ENCODE data around the gene FLNB.

DNA sequence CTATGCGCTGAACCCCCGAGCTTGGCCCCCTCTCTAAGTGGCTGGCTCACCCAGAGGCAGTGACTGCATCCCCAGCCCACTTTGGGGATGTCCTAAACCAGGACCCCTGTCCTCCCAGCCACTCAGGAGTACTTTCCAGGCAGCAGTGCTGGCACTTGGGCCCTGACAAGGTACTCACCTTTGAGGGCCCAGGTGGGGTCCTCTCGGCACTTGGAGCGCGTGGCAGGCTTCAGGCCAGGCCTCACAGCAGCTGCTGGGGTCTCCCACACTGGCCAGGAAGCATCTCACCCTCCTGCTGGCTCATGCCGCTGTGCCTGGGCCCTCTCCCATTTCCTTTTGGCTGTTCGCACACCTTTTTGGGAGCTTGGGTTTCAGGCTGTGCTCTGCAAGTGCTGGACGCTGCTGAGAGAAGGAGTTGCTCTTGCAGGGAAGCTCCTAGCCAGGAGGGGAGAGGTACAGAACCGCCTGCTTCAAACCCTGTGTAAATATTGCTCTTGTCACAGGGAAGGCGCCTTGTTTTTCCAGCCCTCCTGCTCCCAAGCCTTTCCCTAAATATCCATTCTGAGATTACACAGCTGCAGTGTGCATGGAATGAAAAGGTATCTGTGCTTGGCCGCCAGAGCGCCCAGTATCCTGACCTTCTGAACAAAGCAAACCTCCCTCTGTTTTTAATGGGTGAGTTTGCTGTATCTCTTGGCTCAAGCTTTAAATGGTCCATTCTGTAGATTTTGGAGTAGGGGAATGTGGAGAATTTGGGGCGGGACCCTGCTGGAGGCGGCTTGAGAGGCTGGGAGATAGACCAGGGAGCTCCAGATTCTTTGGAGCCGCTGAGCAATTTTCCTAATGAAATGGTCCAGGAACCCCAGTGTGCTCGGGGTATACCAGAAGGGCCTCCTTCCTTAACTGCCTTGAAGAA is 156.9 kb downstream of the FLNB start:
- TF ChIP-seq, protein P1, sequence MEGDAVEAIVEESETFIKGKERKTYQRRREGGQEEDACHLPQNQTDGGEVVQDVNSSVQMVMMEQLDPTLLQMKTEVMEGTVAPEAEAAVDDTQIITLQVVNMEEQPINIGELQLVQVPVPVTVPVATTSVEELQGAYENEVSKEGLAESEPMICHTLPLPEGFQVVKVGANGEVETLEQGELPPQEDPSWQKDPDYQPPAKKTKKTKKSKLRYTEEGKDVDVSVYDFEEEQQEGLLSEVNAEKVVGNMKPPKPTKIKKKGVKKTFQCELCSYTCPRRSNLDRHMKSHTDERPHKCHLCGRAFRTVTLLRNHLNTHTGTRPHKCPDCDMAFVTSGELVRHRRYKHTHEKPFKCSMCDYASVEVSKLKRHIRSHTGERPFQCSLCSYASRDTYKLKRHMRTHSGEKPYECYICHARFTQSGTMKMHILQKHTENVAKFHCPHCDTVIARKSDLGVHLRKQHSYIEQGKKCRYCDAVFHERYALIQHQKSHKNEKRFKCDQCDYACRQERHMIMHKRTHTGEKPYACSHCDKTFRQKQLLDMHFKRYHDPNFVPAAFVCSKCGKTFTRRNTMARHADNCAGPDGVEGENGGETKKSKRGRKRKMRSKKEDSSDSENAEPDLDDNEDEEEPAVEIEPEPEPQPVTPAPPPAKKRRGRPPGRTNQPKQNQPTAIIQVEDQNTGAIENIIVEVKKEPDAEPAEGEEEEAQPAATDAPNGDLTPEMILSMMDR (conservative IDR thresholded peaks at IDR 0.05; ENCODE audit: low read depth, low read length), result no peak
- TF ChIP-seq BHLHE40 (IDR thresholded peaks at IDR 0.05; ENCODE audit: low read depth, low read length), result no peak
- no peak for TF ChIP-seq POLR2A (IDR thresholded peaks at IDR 0.05; ENCODE audit: low read depth, low read length)
- TF ChIP-seq RCOR1 (IDR thresholded peaks at IDR 0.05; ENCODE audit: insufficient replicate concordance, low read length), result no peak
- no peak for TF ChIP-seq RAD21 (IDR thresholded peaks at IDR 0.05; ENCODE audit: low read length)
- TF ChIP-seq, protein P2, sequence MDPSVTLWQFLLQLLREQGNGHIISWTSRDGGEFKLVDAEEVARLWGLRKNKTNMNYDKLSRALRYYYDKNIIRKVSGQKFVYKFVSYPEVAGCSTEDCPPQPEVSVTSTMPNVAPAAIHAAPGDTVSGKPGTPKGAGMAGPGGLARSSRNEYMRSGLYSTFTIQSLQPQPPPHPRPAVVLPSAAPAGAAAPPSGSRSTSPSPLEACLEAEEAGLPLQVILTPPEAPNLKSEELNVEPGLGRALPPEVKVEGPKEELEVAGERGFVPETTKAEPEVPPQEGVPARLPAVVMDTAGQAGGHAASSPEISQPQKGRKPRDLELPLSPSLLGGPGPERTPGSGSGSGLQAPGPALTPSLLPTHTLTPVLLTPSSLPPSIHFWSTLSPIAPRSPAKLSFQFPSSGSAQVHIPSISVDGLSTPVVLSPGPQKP (IDR thresholded peaks at IDR 0.05; ENCODE audit: borderline replicate concordance, low read depth, low read length), result no peak
- TF ChIP-seq MAFK (IDR thresholded peaks at IDR 0.05; ENCODE audit: low read depth, low read length), result no peak
- TF ChIP-seq, protein P3, sequence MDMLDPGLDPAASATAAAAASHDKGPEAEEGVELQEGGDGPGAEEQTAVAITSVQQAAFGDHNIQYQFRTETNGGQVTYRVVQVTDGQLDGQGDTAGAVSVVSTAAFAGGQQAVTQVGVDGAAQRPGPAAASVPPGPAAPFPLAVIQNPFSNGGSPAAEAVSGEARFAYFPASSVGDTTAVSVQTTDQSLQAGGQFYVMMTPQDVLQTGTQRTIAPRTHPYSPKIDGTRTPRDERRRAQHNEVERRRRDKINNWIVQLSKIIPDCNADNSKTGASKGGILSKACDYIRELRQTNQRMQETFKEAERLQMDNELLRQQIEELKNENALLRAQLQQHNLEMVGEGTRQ (IDR thresholded peaks at IDR 0.05; ENCODE audit: low read depth, low read length), result no peak
- no peak for TF ChIP-seq CEBPB (IDR thresholded peaks at IDR 0.05; ENCODE audit: low read depth, low read length)
- no peak for TF ChIP-seq MAZ (IDR thresholded peaks at IDR 0.05; ENCODE audit: borderline replicate concordance, low read depth, low read length)
